ENCODE measurements around the gene EFNA4.

EFNA4 gene

GRCh38 chr1:155018617-155019348, 44.8 kb upstream of the EFNA4 start:
- WGBS, 2 donors (ENCODE audit: extremely low coverage in 2 of 2, insufficient read length in 2 of 2, insufficient replicate concordance in 1 of 2) = no CpG with 5 or more reads among the region's 8 CpGs
- peak overlapping the region; percentile 91 for H3K18ac ChIP-seq (ENCODE audit: low read length)
- peak overlapping the region; percentile 58 for H3K27ac ChIP-seq (replicated peaks; ENCODE audit: low read length)

GRCh38 chr1:155019377-155020245, 43.9 kb upstream of the EFNA4 start:
- H2BK12ac ChIP-seq (ENCODE audit: low read length) = no peak overlapping the region
- H3K14ac ChIP-seq (ENCODE audit: low read length) = peak overlapping the region; percentile 32
- H3K23ac ChIP-seq (ENCODE audit: low read depth, low read length, poor library complexity) = no peak overlapping the region
- H3K4ac ChIP-seq (ENCODE audit: low read length) = peak overlapping the region; percentile 46
- no peak overlapping the region for H2BK5ac ChIP-seq (ENCODE audit: low read length)
- DNase-seq (ENCODE audit: low spot score) = no peak
- no peak overlapping the region for H2BK120ac ChIP-seq (ENCODE audit: low read depth, low read length)
- H4K8ac ChIP-seq (ENCODE audit: low read depth, low read length) = no peak overlapping the region
- H3K9me3 ChIP-seq (replicated peaks in 1 of 2; ENCODE audit: control insufficient read depth in 2 of 2, insufficient read depth in 1 of 2, low read depth in 1 of 2, low read length in 2 of 2) = no peaks in the 10 kb centered on the region
- peaks cover 13 to 14% of the 10 kb centered on the region in 2 donors for H3K36me3 ChIP-seq (replicated peaks in 1 of 2; ENCODE audit: control insufficient read depth in 2 of 2, insufficient read depth in 2 of 2, low read length in 2 of 2)
- no peaks in the 10 kb centered on the region for H3K79me1 ChIP-seq (ENCODE audit: low read depth, low read length)
- H3K9ac ChIP-seq (ENCODE audit: low read depth, low read length, poor library complexity) = no peak overlapping the region
- no peaks in the 10 kb centered on the region for H3K27me3 ChIP-seq (ENCODE audit: control insufficient read depth in 3 of 3, insufficient read depth in 3 of 3, low read depth in 1 of 3, low read length in 3 of 3)
- peak overlapping the region; percentile 73 for H3K18ac ChIP-seq (ENCODE audit: low read length)
- no peak overlapping the region for H2AK5ac ChIP-seq (ENCODE audit: low read depth, low read length)
- no peak overlapping the region for H3K4me2 ChIP-seq (ENCODE audit: insufficient read depth, low read length, poor library complexity, severe bottlenecking)
- H2BK15ac ChIP-seq (ENCODE audit: low read length) = no peak overlapping the region
- WGBS, 2 donors (ENCODE audit: extremely low coverage in 2 of 2, insufficient read length in 2 of 2, insufficient replicate concordance in 1 of 2) = no CpG with 5 or more reads among the region's 11 CpGs
- H3K4me3 ChIP-seq (ENCODE audit: low read length in 2 of 2) = no peak overlapping the region
- H2AFZ ChIP-seq (ENCODE audit: low read length) = no peak overlapping the region
- H3K27ac ChIP-seq (replicated peaks; ENCODE audit: low read length) = peak overlapping the region; percentile 58
- H4K91ac ChIP-seq (ENCODE audit: low read depth, low read length, poor library complexity) = no peak overlapping the region
- peaks cover 19 to 27% of the 10 kb centered on the region in 2 donors for H3K4me1 ChIP-seq (ENCODE audit: control insufficient read depth in 2 of 2, insufficient read depth in 1 of 2, low read depth in 1 of 2, low read length in 2 of 2)

More at GRCh38 chr1:155018617-155019348, 44.8 kb upstream of the EFNA4 start:
- H2AFZ ChIP-seq (ENCODE audit: low read length) = no peak overlapping the region
- no peak overlapping the region for H4K91ac ChIP-seq (ENCODE audit: low read depth, low read length, poor library complexity)
- peak overlapping the region; percentile 63 for H3K9ac ChIP-seq (ENCODE audit: low read depth, low read length, poor library complexity)
- no peak overlapping the region for H2BK120ac ChIP-seq (ENCODE audit: low read depth, low read length)
- no peak overlapping the region for H2BK15ac ChIP-seq (ENCODE audit: low read length)
- H3K79me1 ChIP-seq (ENCODE audit: low read depth, low read length) = no peaks in the 10 kb centered on the region
- peaks cover 19 to 27% of the 10 kb centered on the region in 2 donors for H3K4me1 ChIP-seq (ENCODE audit: control insufficient read depth in 2 of 2, insufficient read depth in 1 of 2, low read depth in 1 of 2, low read length in 2 of 2)
- no peak overlapping the region for H4K8ac ChIP-seq (ENCODE audit: low read depth, low read length)
- peak overlapping the region; percentile 8 for H3K23ac ChIP-seq (ENCODE audit: low read depth, low read length, poor library complexity)
- peak; percentile 36 for DNase-seq (ENCODE audit: low spot score)
- peak overlapping the region; percentile 88 for H2AK5ac ChIP-seq (ENCODE audit: low read depth, low read length)
- H3K9me3 ChIP-seq (replicated peaks in 1 of 2; ENCODE audit: control insufficient read depth in 2 of 2, insufficient read depth in 1 of 2, low read depth in 1 of 2, low read length in 2 of 2) = no peaks in the 10 kb centered on the region
- H3K4me2 ChIP-seq (ENCODE audit: insufficient read depth, low read length, poor library complexity, severe bottlenecking) = no peak overlapping the region
- no peak overlapping the region for H2BK12ac ChIP-seq (ENCODE audit: low read length)
- peaks cover 14% of the 10 kb centered on the region in 2 donors for H3K36me3 ChIP-seq (replicated peaks in 1 of 2; ENCODE audit: control insufficient read depth in 2 of 2, insufficient read depth in 2 of 2, low read length in 2 of 2)
- no peak overlapping the region for H3K4me3 ChIP-seq (ENCODE audit: low read length in 2 of 2)
- H3K14ac ChIP-seq (ENCODE audit: low read length) = peak overlapping the region; percentile 32
- H2BK5ac ChIP-seq (ENCODE audit: low read length) = no peak overlapping the region
- H3K27me3 ChIP-seq (ENCODE audit: control insufficient read depth in 3 of 3, insufficient read depth in 3 of 3, low read depth in 1 of 3, low read length in 3 of 3) = no peaks in the 10 kb centered on the region
- H3K4ac ChIP-seq (ENCODE audit: low read length) = no peak overlapping the region

- no peak overlapping the region for H3K27ac ChIP-seq (replicated peaks; ENCODE audit: low read length)
- H2BK120ac ChIP-seq (ENCODE audit: low read depth, low read length) = no peak overlapping the region
- no CpG with 5 or more reads among the region's 8 CpGs for WGBS, 2 donors (ENCODE audit: extremely low coverage in 2 of 2, insufficient read length in 2 of 2, insufficient replicate concordance in 1 of 2)
- H2BK5ac ChIP-seq (ENCODE audit: low read length) = no peak overlapping the region
- H3K4me3 ChIP-seq (ENCODE audit: low read length in 2 of 2) = no peak overlapping the region
- no peak for DNase-seq (ENCODE audit: low spot score)
- H3K14ac ChIP-seq (ENCODE audit: low read length) = no peak overlapping the region
- no peaks in the 10 kb centered on the region for H3K36me3 ChIP-seq (replicated peaks in 1 of 2; ENCODE audit: control insufficient read depth in 2 of 2, insufficient read depth in 2 of 2, low read length in 2 of 2)
- no peak overlapping the region for H4K8ac ChIP-seq (ENCODE audit: low read depth, low read length)
- H2AFZ ChIP-seq (ENCODE audit: low read length) = no peak overlapping the region
- no peak overlapping the region for H3K23ac ChIP-seq (ENCODE audit: low read depth, low read length, poor library complexity)
- H2AK5ac ChIP-seq (ENCODE audit: low read depth, low read length) = peak overlapping the region; percentile 54
- H3K9ac ChIP-seq (ENCODE audit: low read depth, low read length, poor library complexity) = no peak overlapping the region
- no peak overlapping the region for H2BK15ac ChIP-seq (ENCODE audit: low read length)
- no peak overlapping the region for H2BK12ac ChIP-seq (ENCODE audit: low read length)
- no peak overlapping the region for H4K91ac ChIP-seq (ENCODE audit: low read depth, low read length, poor library complexity)
- no peaks in the 10 kb centered on the region for H3K79me1 ChIP-seq (ENCODE audit: low read depth, low read length)
- no peaks in the 10 kb centered on the region for H3K27me3 ChIP-seq (ENCODE audit: control insufficient read depth in 3 of 3, insufficient read depth in 3 of 3, low read depth in 1 of 3, low read length in 3 of 3)
- H3K4me1 ChIP-seq (ENCODE audit: control insufficient read depth in 2 of 2, insufficient read depth in 1 of 2, low read depth in 1 of 2, low read length in 2 of 2) = peaks cover 17 to 21% of the 10 kb centered on the region in 2 donors
- H3K4ac ChIP-seq (ENCODE audit: low read length) = no peak overlapping the region
- no peaks in the 10 kb centered on the region for H3K9me3 ChIP-seq (replicated peaks in 1 of 2; ENCODE audit: control insufficient read depth in 2 of 2, insufficient read depth in 1 of 2, low read depth in 1 of 2, low read length in 2 of 2)
- no peak overlapping the region for H3K18ac ChIP-seq (ENCODE audit: low read length)
- no peak overlapping the region for H3K4me2 ChIP-seq (ENCODE audit: insufficient read depth, low read length, poor library complexity, severe bottlenecking)
Observed at GRCh38 chr1:155022136-155022926, 41.2 kb upstream of the EFNA4 start.
